Body of pancreas (tissue), 4 donors: ENCODE data around the gene LSMEM2. TPM values are rescaled to one million over a fixed set of nuclear protein-coding genes. Genes with fewer than 3 reads are reported as not detected.

Source experiments
- ATAC-seq: fragments of 150-250 bp; one replicate; pipeline ENCODE4 v1.9.1; 2016
- DNase-seq, 4 donors: peaks; one replicate each; pipeline ENCODE4 v3.0.0-alpha.2; 2019
- H3K27ac ChIP-seq, 4 donors: fragments of 200-600 bp; sonication (generic); 1 replicate in 3 of 4; 2 replicates in 1 of 4; pipeline versions ENCODE4 v1.5.1 to v1.6.1; 2016 to 2019; ENCODE audit warnings: mild to moderate bottlenecking in 1 of 4, mixed read lengths in 1 of 4, moderate library complexity in 1 of 4
- H3K27me3 ChIP-seq, 2 donors: fragments of 200-600 bp; sonication (generic); one replicate each; pipeline ENCODE4 v1.6.0; 2016; ENCODE audit warnings: mild to moderate bottlenecking in 1 of 2
- H3K36me3 ChIP-seq, 2 donors: fragments of 200-600 bp; sonication (generic); replicated peaks in 1 of 2; 2 replicates each; pipeline ENCODE4 v1.5.1; 2016; ENCODE audit warnings: low read depth in 2 of 2; ENCODE audit not compliant: insufficient read depth in 1 of 2
- H3K4me1 ChIP-seq: fragments of 200-600 bp; sonication (generic); one replicate; pipeline ENCODE4 v1.6.0; 2016
- H3K4me3 ChIP-seq, 2 donors: fragments of 200-600 bp; sonication (generic); 1 replicate in 1 of 2; 2 replicates in 1 of 2; pipeline ENCODE4 v1.5.1; 2016 to 2019
- H3K9me3 ChIP-seq, 3 donors: fragments of 200-600 bp; sonication (generic); 1 replicate in 2 of 3; 2 replicates in 1 of 3; pipeline ENCODE4 v1.5.1; 2016
- CTCF ChIP-seq, 7 experiments: fragments of 450-650 bp in 4 of 7; fragments of 200-600 bp in 3 of 7; sonication (generic) in 3 of 7; IDR thresholded peaks; one replicate each; pipeline ENCODE4 v1.5.1; 2016 to 2019; ENCODE audit warnings: antibody characterized with exemption in 7 of 7
- POLR2A ChIP-seq, 3 donors: fragments of 450-650 bp; IDR thresholded peaks; one replicate each; pipeline ENCODE4 v1.6.1; 2016; ENCODE audit warnings: antibody characterized with exemption in 3 of 3, mild to moderate bottlenecking in 2 of 3
- WGBS, 2 donors: methylation state at CpG; one replicate each; pipeline ENCODE4 v1.1.5; 2017; 5-methylcytosine and 5-hydroxymethylcytosine counted together
- intact Hi-C: fragments of 100-400 bp; cut with DNase I; formaldehyde crosslinking; loops from one replicate; pipeline ENCODE4 v1.15.1; 2023
- total RNA-seq, 2 donors: library from RNA; depleted of rRNA; stranded (reverse); fragments of >200 nt; gene quantifications; one replicate each; pipeline ENCODE4 v1.1.0, GENCODE V29; 2016

The LSMEM2 gene
- total RNA-seq, 2 donors from 2014 or later = not detected

- ATAC-seq = no peak
- WGBS, 2 donors = 56% methylated on average over 5 to 6 of the region's 7 CpGs
- no peak for DNase-seq
- peak in 2 of 3 donors; percentile 14 to 20 for TF ChIP-seq POLR2A (IDR thresholded peaks at IDR 0.05)
- TF ChIP-seq CTCF (IDR thresholded peaks at IDR 0.05) = no peak
- Histone ChIP-seq H3K27me3 (no peaks in the 10 kb centered on the region), H3K36me3 (no peaks in the 10 kb centered on the region), H3K27ac (peak overlapping the region; percentile 93 to 97 (median 94)), H3K9me3 (no peaks in the 10 kb centered on the region), H3K4me3 (no peak overlapping the region), H3K4me1 (peaks cover 78% of the 10 kb centered on the region)
- intact Hi-C loops = no loop called here
Observed at GRCh38 chr3:50264964-50265485, 13.9 kb upstream of the LSMEM2 start.

GRCh38 chr3:50265571-50265970, 13.3 kb upstream of the LSMEM2 start:
- Histone ChIP-seq H3K9me3 (no peaks in the 10 kb centered on the region), H3K27me3 (no peaks in the 10 kb centered on the region), H3K4me3 (no peak overlapping the region), H3K27ac (peak overlapping the region; percentile 93 to 97 (median 94)), H3K4me1 (peaks cover 80% of the 10 kb centered on the region), H3K36me3 (no peaks in the 10 kb centered on the region)
- intact Hi-C loops = no loop called here
- TF ChIP-seq POLR2A (IDR thresholded peaks at IDR 0.05) (no peak), CTCF (IDR thresholded peaks at IDR 0.05) (no peak)
- DNase-seq = no peak
- WGBS, 2 donors = 36 to 56% methylated on average over 1 of the region's 1 CpG
- no peak for ATAC-seq

- no peak for TF ChIP-seq CTCF (IDR thresholded peaks at IDR 0.05)
- no peak for TF ChIP-seq POLR2A (IDR thresholded peaks at IDR 0.05)
- ATAC-seq = no peak
- H3K36me3 ChIP-seq = no peaks in the 10 kb centered on the region
- peak overlapping the region; percentile 93 to 97 (median 94) for H3K27ac ChIP-seq
- H3K4me1 ChIP-seq = peaks cover 80% of the 10 kb centered on the region
- no peaks in the 10 kb centered on the region for H3K9me3 ChIP-seq
- no peaks in the 10 kb centered on the region for H3K27me3 ChIP-seq
- DNase-seq = no peak
- H3K4me3 ChIP-seq = no peak overlapping the region
- intact Hi-C loops = no loop called here
- 70 to 78% methylated on average over 6 of the region's 6 CpGs for WGBS, 2 donors
Observed at GRCh38 chr3:50266017-50266416, 12.9 kb upstream of the LSMEM2 start.

GRCh38 chr3:50266836-50267235, 12.1 kb upstream of the LSMEM2 start:
- WGBS, 2 donors = 11 to 44% methylated on average over 3 to 7 of the region's 7 CpGs
- H3K36me3 ChIP-seq = no peaks in the 10 kb centered on the region
- ATAC-seq (no peak), DNase-seq (no peak)
- H3K27me3 ChIP-seq = no peaks in the 10 kb centered on the region
- intact Hi-C loops = no loop called here
- no peak for TF ChIP-seq CTCF (IDR thresholded peaks at IDR 0.05)
- TF ChIP-seq POLR2A (IDR thresholded peaks at IDR 0.05) = no peak
- H3K4me1 ChIP-seq = peaks cover 80% of the 10 kb centered on the region
- H3K9me3 ChIP-seq = no peaks in the 10 kb centered on the region
- peak overlapping the region; percentile 93 to 97 (median 94) for H3K27ac ChIP-seq
- H3K4me3 ChIP-seq = no peak overlapping the region

- no peaks in the 10 kb centered on the region for H3K9me3 ChIP-seq
- peak; percentile 74 to 84 (median 83) for DNase-seq
- H3K4me3 ChIP-seq = no peak overlapping the region
- H3K4me1 ChIP-seq = peaks cover 85% of the 10 kb centered on the region
- WGBS, 2 donors = 12 to 13% methylated on average over 13 to 22 of the region's 22 CpGs
- H3K27me3 ChIP-seq = no peaks in the 10 kb centered on the region
- intact Hi-C loops = no loop called here
- peak overlapping the region; percentile 93 to 97 (median 94) for H3K27ac ChIP-seq
- peak; percentile 43 for ATAC-seq
- H3K36me3 ChIP-seq = no peaks in the 10 kb centered on the region
- TF ChIP-seq CTCF (IDR thresholded peaks at IDR 0.05) = peak in 1 of 7 experiments; percentile 8
- peak; percentile 74 to 92 (median 84) for TF ChIP-seq POLR2A (IDR thresholded peaks at IDR 0.05)
Observed at GRCh38 chr3:50267280-50267913, 11.5 kb upstream of the LSMEM2 start.
